Measurements from ENCODE around the gene LSM8.
"Not testable (repeated sequence)": the region's sequence is repeated elsewhere in the genome, so short reads cannot be mapped to it uniquely, and the experiment has no call there.

LSM8 gene

DNA sequence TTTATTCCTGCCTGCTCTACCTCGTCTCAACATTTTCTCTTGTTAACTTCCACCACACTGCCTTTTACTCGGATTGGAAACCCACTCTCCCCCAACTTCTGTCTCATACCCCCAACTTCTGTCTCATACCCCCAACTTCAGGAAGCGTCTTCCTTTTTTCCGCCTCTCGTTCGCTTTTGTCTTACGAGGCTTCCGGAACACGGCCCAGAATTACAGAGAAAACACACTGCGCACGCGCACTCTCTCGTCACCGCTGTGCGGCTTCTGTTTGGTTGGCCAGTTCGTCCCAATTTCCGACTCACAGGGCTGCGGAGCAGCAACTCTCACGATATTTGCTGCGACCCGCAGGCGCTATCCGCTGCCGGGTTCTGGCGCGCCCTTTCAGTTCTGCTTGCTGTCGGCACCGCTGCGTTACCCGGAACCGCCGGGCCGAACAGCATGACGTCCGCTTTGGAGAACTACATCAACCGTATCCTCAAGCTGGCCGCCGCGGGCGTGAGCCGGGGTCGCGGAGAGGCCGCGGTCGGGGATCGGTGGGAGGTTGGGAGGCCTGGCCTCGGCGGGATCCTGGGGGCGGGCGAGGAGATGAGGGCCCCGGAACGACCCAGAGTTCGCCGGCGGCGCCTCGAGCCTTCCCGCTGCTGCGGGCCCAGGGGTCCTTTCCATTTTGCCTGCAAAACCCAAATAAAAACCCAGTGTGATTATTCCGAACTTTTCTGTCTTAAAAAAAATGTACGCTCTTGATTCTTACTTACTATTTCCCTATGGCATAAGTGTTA lies at the start of gene LSM8:
TSS of gene LSM8 (plus strand) at position 379 of the 779 bp plus-strand sequence. CDS start at position 439, 60 bp downstream.
- DNase-seq (ENCODE audit: low spot score), result peak; percentile 96

GRCh38 chr7:118134420-118134819 lies 49.5 kb upstream of the LSM8 start:
- not testable (repeated sequence) for DNase-seq (ENCODE audit: low spot score)

GRCh38 chr7:118140468-118140867 lies 43.5 kb upstream of the LSM8 start:
- no peak for DNase-seq (ENCODE audit: low spot score)

- no peak for DNase-seq (ENCODE audit: low spot score)
These were observed 42.0 kb upstream of the LSM8 start for GRCh38 chr7:118142012-118142411.

DNA sequence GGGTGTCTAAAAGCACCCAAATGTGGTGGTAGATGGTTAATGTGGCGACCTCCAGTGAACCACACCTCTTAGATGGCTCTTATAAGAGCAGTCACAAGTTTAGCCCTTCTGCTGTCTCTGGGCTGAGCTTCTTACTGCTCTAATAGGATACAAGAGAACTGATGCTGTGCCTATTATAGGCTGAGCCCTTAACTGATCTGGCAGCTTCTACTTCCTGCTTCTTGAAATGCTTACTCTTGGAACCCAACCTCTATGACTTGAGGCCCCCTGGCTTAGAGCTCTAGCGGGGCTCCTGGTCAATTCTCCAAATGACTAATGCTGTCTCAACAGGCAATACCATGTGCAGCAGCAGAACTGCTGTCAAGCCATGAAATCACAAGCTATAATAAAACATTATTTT lies 35.0 kb upstream of the LSM8 start:
- DNase-seq (ENCODE audit: low spot score), result no peak

DNA sequence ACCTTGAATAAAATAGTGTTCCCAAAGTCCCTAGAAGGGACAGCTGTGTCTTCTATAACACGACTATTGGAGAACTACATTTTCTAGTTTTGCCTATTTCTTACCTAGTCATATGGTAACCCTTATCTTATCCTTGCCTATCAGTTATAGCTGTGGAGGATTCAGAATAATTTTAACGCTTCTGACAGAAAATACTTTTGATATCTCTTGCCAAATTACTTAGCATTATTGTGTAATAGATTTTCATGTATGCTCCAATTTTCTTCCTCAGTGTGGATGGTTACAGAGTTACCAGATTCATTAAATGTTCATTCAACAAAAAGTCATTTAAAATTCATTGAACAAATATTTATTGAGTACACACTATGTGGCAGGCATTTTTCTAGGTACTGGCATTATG lies 34.6 kb upstream of the LSM8 start:
- DNase-seq (ENCODE audit: low spot score), result no peak

DNA sequence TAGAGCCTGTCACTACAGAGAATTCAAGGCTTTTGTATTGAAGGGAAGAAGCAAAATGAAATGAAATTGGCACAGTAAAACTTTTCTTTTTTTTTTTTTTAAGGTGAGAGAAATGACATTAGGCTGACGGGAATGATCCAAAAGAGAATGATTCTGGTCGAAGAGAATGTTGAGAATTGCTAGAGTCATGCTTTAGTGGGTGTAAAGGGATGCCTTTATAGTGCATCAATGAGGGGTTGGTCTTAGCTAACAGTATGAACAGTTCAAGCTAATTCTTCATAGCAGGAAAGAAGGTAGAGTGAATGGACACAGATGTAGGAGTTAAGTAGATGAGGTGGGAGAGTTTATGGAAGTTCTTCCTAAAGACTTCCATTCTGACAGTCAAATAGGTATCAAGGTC lies 32.3 kb upstream of the LSM8 start:
- DNase-seq (ENCODE audit: low spot score), result no peak

DNA sequence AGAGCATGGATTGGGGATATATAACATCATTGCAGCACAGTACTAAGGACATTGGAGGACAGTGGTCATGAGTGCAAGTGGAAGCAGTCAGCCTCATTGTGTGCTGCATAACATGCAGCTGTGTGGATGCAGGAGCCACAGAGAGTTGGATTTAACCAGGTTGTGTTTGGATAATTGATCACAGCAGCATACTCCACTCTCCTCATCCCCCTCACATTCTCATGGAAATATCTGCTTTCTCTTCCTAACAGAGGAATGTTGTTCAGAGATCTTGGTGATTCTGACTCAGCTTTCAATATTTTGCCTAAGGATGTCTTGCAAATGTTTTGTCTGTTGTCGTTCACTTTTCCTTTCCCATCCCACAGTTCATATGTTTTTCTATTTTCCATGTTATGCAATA lies 31.8 kb upstream of the LSM8 start:
- DNase-seq (ENCODE audit: low spot score), result no peak

GRCh38 chr7:118152654-118153053 lies 31.3 kb upstream of the LSM8 start:
- no peak for DNase-seq (ENCODE audit: low spot score)

- DNase-seq (ENCODE audit: low spot score), result peak; percentile 11
These were observed 30.3 kb upstream of the LSM8 start for GRCh38 chr7:118153551-118154177.

DNA sequence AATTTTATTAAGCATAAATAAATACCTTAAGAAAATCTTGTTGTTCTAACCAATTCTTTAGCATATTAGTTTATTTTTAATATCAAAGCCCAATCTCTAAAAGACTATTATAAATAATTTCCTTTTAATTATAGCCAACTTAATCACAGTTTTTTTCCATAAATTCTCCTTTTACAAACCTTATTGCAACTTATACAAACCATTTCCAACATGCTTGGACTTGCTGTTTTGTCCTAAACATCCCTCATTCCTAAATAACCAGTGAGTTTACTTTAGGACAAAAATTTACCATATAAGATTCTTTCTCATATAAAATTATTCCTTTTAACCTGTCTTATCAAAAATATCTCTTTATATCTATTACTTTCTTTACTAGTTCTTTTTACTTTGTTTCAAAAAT lies 25.2 kb upstream of the LSM8 start:
- DNase-seq (ENCODE audit: low spot score), result no peak

GRCh38 chr7:118169146-118169545 lies 14.8 kb upstream of the LSM8 start:
- DNase-seq (ENCODE audit: low spot score), result no peak

DNA sequence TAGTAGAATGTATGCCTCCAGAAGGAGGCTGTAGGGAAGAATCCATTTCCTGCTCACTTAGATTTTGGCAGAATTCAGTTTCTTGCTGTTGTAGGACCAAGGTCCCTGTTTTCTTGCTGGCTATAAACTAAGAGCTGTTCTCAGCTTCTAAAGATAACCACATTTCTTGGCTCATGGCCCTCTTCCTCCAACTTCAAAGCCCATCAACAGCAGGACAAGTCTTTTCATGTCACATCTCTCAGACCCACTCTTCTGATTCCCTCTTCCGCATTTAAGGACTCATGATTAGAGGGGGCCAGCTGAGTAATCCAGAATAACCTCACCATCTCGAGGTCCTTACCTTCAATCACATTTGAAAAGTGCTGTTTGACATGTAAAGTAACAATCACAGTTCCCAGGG lies 8.2 kb upstream of the LSM8 start:
- DNase-seq (ENCODE audit: low spot score), result no peak

GRCh38 chr7:118179191-118179590 lies 4.8 kb upstream of the LSM8 start:
- no peak for DNase-seq (ENCODE audit: low spot score)

- DNase-seq (ENCODE audit: low spot score), result peak; percentile 17
These were observed 1.2 kb upstream of the LSM8 start for GRCh38 chr7:118182593-118183427.

DNA sequence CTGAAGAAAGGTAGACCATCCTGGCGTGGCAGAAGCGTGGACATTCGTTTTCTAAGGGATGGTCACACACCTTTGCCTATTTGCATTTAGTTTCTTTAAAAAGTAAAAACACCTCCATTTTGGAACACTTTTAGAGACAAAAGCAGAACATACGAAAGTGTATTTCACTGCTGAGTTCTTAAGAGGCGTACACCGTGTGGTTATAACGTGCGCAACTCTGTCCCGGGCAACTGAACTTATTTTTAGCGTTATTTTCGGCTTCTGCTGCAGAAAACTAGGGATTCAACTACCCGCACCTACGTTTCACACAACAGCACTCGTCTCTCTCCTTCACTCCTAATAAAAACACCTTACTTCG lies 557 bp upstream of the LSM8 start:
- DNase-seq (ENCODE audit: low spot score), result no peak

- DNase-seq (ENCODE audit: low spot score), result peak; percentile 20
These were observed 589 bp downstream of the LSM8 start for GRCh38 chr7:118184565-118184940.

GRCh38 chr7:118185163-118185860 lies 1.3 kb downstream of the LSM8 start:
- DNase-seq (ENCODE audit: low spot score), result no peak

- no peak for DNase-seq (ENCODE audit: low spot score)
These were observed 2.5 kb downstream of the LSM8 start for GRCh38 chr7:118186501-118186900.

DNA sequence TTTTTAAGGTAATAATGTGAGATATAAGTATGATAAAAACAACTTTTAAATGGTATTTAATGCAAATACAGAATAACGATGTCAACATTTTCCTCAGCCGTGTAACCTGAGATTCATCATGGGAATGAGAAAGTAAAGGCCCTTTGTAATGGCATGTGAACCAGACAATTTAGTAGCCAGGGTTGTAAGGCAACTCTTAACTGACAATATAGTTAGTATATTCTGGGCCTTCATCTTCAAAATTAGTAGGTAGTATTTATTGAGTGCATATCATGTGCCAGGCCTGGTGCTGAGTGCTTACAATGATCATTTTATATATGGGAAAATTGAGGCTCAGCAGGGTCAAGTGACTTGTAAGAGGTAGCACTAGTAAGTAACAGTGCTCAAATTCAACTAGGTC lies 10.6 kb downstream of the LSM8 start:
- no peak for DNase-seq (ENCODE audit: low spot score)

DNA sequence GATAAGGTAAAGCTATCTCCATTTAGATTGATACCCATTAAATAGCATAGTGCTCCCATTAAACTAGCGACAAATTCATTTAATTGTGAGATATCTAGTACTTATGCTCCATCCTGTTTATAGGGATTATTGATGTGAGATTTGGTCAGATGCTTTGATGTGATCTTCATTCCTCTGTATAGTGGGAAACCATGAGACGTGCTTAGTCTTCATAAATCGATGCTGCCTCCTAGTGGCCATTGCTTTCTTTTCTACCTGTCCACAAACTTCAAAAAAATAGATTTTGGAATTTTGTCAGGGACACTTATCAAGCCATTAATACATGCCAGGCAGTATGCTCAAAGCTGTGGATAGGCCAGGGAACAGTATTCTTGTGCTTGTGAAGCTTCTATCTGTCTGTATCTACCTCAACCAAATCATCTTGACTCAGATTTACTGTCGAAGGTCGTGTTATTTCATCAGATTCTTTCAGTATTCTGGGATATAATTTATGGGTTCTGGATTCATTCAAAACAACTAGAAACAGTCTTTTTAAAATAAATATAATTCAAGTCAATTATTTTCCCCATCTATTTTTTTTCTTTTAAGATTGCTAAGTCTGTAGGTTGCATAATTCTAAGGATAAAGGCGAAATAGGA lies 12.0 kb downstream of the LSM8 start:
- DNase-seq (ENCODE audit: low spot score), result peak; percentile 63

DNA sequence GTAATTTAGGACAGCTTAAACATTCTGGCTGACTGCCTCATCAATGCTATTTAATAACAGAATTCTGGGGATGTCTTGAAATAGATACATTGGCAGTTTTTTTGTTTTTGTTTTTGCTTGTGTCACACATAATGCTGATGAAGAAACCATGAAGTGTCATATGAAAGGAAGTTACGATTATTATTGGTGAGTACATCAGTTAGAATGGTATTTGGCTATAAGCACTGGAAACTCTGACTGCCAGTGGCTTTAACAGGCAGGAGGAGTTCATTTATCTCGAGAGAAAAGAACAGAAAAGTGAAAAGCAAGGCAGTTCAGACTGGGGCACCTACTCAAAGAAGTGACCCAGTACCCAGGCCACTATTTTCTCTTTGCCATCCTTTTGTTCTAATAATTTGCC lies 18.1 kb downstream of the LSM8 start:
- DNase-seq (ENCODE audit: low spot score), result no peak

Data from globus pallidus (tissue), 1 donor.